Thoracic aorta (tissue), 2 donors: ENCODE measurements around the gene SPO11. TPM values are rescaled to one million over a fixed set of nuclear protein-coding genes. Genes with fewer than 3 reads are reported as not detected.
"Not testable (repeated sequence)": the region's sequence is repeated elsewhere in the genome, so short reads cannot be mapped to it uniquely, and the experiment has no call there.

Experiments
- ATAC-seq: fragments of 150-250 bp; one replicate; pipeline ENCODE4 v1.8.0; 2017; ENCODE audit warnings: low read depth; ENCODE audit not compliant: insufficient number of reproducible peaks, low FRiP score
- DNase-seq: peaks from one replicate; pipeline ENCODE4 v3.0.0-alpha.2; 2020; ENCODE audit warnings: low spot score
- H3K27ac ChIP-seq, 2 donors: fragments of 200-600 bp; sonication (generic); 1 replicate in 1 of 2; 2 replicates in 1 of 2; pipeline ENCODE4 v1.5.1; 2016; ENCODE audit warnings: mild to moderate bottlenecking in 2 of 2, moderate library complexity in 2 of 2
- H3K27me3 ChIP-seq: fragments of 200-600 bp; sonication (generic); replicated peaks from 2 replicates; pipeline ENCODE4 v1.6.0; 2016; ENCODE audit warnings: mild to moderate bottlenecking; ENCODE audit not compliant: insufficient read depth
- H3K36me3 ChIP-seq: fragments of 200-600 bp; sonication (generic); one replicate; pipeline ENCODE4 v1.5.1; 2016
- H3K4me1 ChIP-seq, 2 donors: fragments of 200-600 bp; sonication (generic); 1 replicate in 1 of 2; 2 replicates in 1 of 2; pipeline versions ENCODE4 v1.5.1 to v1.6.0; 2016; ENCODE audit warnings: low read depth in 2 of 2, mild to moderate bottlenecking in 1 of 2; ENCODE audit not compliant: control insufficient read depth in 1 of 2
- H3K4me3 ChIP-seq: fragments of 200-600 bp; sonication (generic); 2 replicates; pipeline ENCODE4 v1.5.1; 2016; ENCODE audit warnings: mild to moderate bottlenecking
- H3K9me3 ChIP-seq: fragments of 200-600 bp; sonication (generic); 2 replicates; pipeline ENCODE4 v1.5.1; 2016
- total RNA-seq, 2 donors: library from RNA; depleted of rRNA; stranded (reverse); fragments of >200 nt; gene quantifications; one replicate each; pipeline versions ENCODE4 v1.1.0 to v1.2.3, GENCODE V29; 2016
- TF ChIP-seq, protein P1 (sequence below): fragments of 200-600 bp; sonication (generic); IDR thresholded peaks from one replicate; pipeline ENCODE4 v1.5.1; 2019; ENCODE audit warnings: antibody characterized with exemption

The SPO11 gene
- total RNA-seq, 2 donors from 2014 or later: not detected

DNA sequence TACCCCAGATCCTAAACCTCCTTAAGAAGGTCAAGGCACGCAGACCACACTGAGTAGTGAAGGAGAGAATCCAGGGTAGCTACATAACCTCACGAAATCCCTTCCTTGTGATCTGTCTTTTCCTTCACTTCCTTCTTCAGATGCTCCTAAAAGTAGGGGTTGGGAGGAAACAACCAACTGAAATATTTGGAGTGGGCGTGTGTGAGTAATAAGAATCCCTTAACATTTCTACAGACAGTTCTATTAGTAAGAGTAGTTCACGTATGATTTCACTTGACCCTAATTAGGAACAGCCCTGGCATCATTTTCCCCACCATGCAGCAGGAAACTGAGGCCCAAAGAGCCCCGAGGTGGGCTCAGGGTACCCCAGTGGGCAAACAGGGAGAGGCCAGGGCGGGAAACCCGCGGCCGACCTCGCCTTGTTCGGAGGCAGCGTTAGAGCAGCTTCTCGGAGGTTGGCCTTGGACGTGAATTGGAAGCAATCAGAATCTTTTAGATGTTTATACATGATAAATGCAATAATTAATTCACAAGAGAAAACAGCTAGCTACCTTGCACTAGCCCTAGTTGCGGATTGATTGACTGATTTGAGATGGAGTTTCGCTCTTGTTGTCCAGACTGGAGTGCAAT, 20.6 kb downstream of the SPO11 start:
- H3K4me3 ChIP-seq: no peak overlapping the region

DNA sequence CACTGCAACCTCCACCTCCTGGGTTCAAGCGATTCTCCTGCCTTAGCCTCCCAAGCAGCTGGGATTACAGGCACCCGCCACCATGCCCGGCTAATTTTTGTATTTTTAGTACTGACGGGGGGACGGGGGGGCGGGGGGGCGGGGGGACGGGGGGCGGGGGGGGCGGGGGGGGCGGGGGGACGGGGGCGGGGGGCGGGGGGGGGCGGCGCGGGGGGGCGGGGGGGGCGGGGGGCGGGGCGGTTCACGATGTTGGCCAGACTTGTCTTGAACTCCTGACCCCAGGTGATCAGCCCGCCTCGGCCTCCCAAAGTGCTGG, 21.1 kb downstream of the SPO11 start:
- not testable (repeated sequence) for DNase-seq, ATAC-seq, H3K27me3 ChIP-seq, H3K9me3 ChIP-seq
- Histone ChIP-seq H3K4me1 (peaks cover 5 to 11% of the 10 kb centered on the region in 2 donors), H3K36me3 (peaks cover 15% of the 10 kb centered on the region), H3K27ac (peak overlapping the region; percentile 79 to 87), H3K4me3 (peak overlapping the region; percentile 88)

More for the DNA sequence above, 20.6 kb downstream of the SPO11 start:
- no peak overlapping the region for H3K27ac ChIP-seq
- H3K9me3 ChIP-seq: no peaks in the 10 kb centered on the region
- DNase-seq (no peak), ATAC-seq (no peak)
- peaks cover 11% of the 10 kb centered on the region for H3K36me3 ChIP-seq
- TF ChIP-seq, protein P1, sequence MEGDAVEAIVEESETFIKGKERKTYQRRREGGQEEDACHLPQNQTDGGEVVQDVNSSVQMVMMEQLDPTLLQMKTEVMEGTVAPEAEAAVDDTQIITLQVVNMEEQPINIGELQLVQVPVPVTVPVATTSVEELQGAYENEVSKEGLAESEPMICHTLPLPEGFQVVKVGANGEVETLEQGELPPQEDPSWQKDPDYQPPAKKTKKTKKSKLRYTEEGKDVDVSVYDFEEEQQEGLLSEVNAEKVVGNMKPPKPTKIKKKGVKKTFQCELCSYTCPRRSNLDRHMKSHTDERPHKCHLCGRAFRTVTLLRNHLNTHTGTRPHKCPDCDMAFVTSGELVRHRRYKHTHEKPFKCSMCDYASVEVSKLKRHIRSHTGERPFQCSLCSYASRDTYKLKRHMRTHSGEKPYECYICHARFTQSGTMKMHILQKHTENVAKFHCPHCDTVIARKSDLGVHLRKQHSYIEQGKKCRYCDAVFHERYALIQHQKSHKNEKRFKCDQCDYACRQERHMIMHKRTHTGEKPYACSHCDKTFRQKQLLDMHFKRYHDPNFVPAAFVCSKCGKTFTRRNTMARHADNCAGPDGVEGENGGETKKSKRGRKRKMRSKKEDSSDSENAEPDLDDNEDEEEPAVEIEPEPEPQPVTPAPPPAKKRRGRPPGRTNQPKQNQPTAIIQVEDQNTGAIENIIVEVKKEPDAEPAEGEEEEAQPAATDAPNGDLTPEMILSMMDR: no peak
- H3K27me3 ChIP-seq: no peaks in the 10 kb centered on the region
- H3K4me1 ChIP-seq: peaks cover 5 to 11% of the 10 kb centered on the region in 2 donors

DNA sequence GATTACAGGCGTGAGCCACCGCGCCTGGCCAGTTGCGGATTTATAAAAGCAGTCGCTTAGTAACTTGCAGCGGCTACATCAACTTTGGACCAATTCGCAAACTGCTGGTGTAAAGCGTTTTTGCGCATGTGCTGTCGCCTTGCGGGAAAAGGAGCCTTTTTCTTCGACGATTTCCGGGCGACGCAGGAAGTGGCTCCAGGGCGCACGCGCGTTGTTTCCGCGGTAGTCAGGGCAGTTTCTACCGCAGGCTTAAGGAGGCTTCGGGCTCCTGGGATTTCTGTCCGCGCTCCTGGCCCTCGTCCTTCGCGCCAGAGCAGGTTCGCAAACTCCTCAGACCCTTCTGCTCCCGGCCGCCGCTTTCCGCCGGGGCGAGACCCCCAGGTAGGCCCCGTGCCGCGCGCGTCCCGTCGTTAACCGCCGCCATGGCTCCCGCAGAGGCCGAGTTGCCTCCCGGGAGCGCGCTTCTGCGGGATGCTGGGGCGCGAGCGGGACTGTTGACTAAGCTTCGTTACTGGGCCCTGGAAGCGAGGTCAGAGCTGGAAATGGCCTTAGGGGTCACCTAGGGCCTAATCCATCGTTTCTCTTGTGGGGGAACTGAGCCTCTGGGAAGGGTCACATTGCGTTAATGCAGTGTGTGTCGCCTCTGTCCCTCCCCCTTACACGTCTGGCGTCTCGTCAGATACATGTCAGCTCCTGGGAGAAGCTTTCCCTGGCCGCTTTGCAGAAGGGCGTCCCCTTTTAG, 21.6 kb downstream of the SPO11 start, which contains the start of gene RAE1:
TSS of gene RAE1 (plus strand) at position 214 of the 742 bp plus-strand sequence. CDS start 2,784 bp downstream, outside the sequence.
- TF ChIP-seq, protein P1: no peak

GRCh38 chr20:57352305-57352704, 22.7 kb downstream of the SPO11 start:
- Histone ChIP-seq H3K4me1 (peaks cover 5 to 11% of the 10 kb centered on the region in 2 donors), H3K9me3 (no peaks in the 10 kb centered on the region), H3K27ac (no peak overlapping the region), H3K27me3 (no peaks in the 10 kb centered on the region), H3K36me3 (peaks cover 25% of the 10 kb centered on the region), H3K4me3 (no peak overlapping the region)
- DNase-seq (no peak), ATAC-seq (no peak)
- TF ChIP-seq, protein P1: no peak

More for the DNA sequence above, 21.6 kb downstream of the SPO11 start, which contains the start of gene RAE1:
- H3K4me1 ChIP-seq: peaks cover 5 to 11% of the 10 kb centered on the region in 2 donors
- DNase-seq (peak; percentile 63), ATAC-seq (peak; percentile 72)
- H3K27ac ChIP-seq: peak within 1 kb of the TSS; percentile 79 to 87
- H3K4me3 ChIP-seq: peak within 1 kb of the TSS; percentile 88
- peaks cover 18% of the 10 kb centered on the region for H3K36me3 ChIP-seq
- no peaks in the 10 kb centered on the region for H3K27me3 ChIP-seq
- no peaks in the 10 kb centered on the region for H3K9me3 ChIP-seq

GRCh38 chr20:57353351-57353750, 23.7 kb downstream of the SPO11 start:
- TF ChIP-seq, protein P1: no peak
- peaks cover 25% of the 10 kb centered on the region for H3K36me3 ChIP-seq
- H3K4me1 ChIP-seq: peaks cover 5 to 11% of the 10 kb centered on the region in 2 donors
- H3K27me3 ChIP-seq: no peaks in the 10 kb centered on the region
- ATAC-seq: no peak
- no peak overlapping the region for H3K4me3 ChIP-seq
- no peaks in the 10 kb centered on the region for H3K9me3 ChIP-seq
- no peak for DNase-seq
- no peak overlapping the region for H3K27ac ChIP-seq
